Left ventricle myocardium inferior (tissue), 1 donor: ENCODE results near the gene TMPRSS7. TPM values are rescaled to one million over a fixed set of nuclear protein-coding genes. Genes with fewer than 3 reads are reported as not detected.

Experiments used
- DNase-seq: peaks from one replicate; pipeline ENCODE4 v3.0.0-alpha.2; 2020
- H3K27ac ChIP-seq: fragments of 200-600 bp; replicated peaks from 2 replicates; pipeline ENCODE4 v1.8.0; 2021
- H3K27me3 ChIP-seq: fragments of 200-600 bp; 2 replicates; pipeline ENCODE4 v1.8.0; 2021; ENCODE audit warnings: low read depth
- H3K36me3 ChIP-seq: fragments of 200-600 bp; 2 replicates; pipeline ENCODE4 v1.8.0; 2021
- H3K4me1 ChIP-seq: fragments of 200-600 bp; 2 replicates; pipeline ENCODE4 v1.8.0; 2021
- H3K4me3 ChIP-seq: fragments of 200-600 bp; 2 replicates; pipeline ENCODE4 v1.8.0; 2021; ENCODE audit warnings: mild to moderate bottlenecking, moderate library complexity
- H3K9me3 ChIP-seq: fragments of 200-600 bp; replicated peaks from 2 replicates; pipeline ENCODE4 v1.8.0; 2021
- CTCF ChIP-seq: fragments of 200-600 bp; IDR thresholded peaks from 2 replicates; pipeline ENCODE4 v1.8.0; 2021; ENCODE audit warnings: antibody characterized with exemption, mild to moderate bottlenecking, borderline replicate concordance
- intact Hi-C: fragments of 100-400 bp; cut with micrococcal nuclease; formaldehyde crosslinking; loops from one replicate; pipeline ENCODE4 v1.11.0; 2022
- total RNA-seq: library from RNA; stranded (reverse); fragmentation: NEBNext Ultra II Directional; extraction: Animal tissue kit (Norgen Biotek cat#: 25700); gene quantifications from one replicate; pipeline ENCODE4 v1.2.1, GENCODE V29; 2021
- donor health status: DM: no; HTN: yes; CAD: no; lungs with severe emphysema.

TMPRSS7 gene
- total RNA-seq, 1 donor from 2014 or later, result not detected

DNA sequence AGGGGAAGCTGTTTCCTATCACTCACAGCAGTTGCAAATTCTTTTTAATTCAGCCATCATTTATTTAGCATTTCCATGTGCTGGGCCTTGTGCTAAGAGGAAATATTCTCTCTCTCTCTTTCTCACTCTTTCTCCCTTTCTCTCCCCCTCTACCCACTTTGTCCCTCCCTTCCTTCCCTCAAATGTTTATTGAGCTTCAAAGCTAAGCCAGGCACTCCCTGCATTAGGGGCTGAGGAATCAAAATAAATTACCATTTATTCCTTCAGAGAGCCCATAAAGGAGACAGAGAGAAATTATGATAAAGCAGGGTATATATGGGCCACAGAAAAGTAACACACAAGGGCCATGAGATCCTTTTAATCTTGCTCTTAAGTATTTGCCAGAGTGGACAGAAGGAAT is 6.8 kb downstream of the TMPRSS7 start:
- DNase-seq, result no peak
- H3K4me3 ChIP-seq, result no peak overlapping the region
- intact Hi-C loops, result no loop called here
- peaks cover 11% of the 10 kb centered on the region for H3K4me1 ChIP-seq
- H3K36me3 ChIP-seq, result no peaks in the 10 kb centered on the region
- H3K9me3 ChIP-seq, result no peaks in the 10 kb centered on the region
- no peaks in the 10 kb centered on the region for H3K27me3 ChIP-seq
- no peak for TF ChIP-seq CTCF
- H3K27ac ChIP-seq, result no peak overlapping the region

DNA sequence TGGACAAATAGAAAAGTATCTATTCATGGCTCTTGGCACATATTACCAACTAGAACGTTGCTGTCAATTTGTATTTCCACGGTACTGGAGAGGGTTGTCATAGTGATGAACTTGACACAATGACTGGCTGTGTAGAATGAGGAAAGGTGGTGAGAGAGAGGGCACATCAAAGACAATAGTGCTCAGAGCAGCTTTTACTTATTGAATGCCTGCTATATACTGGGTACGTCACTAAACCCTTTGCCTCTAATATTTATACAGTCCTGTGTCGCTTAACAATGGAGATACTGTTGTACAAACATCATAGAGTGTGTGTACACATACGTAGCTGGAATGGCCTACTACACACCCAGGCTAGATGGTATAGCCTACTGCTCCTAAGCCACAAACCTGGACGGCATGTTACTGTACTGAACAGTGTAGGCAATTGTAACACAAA is 8.3 kb downstream of the TMPRSS7 start:
- H3K4me3 ChIP-seq, result no peak overlapping the region
- H3K4me1 ChIP-seq, result peaks cover 11% of the 10 kb centered on the region
- no peak overlapping the region for H3K27ac ChIP-seq
- no peak for DNase-seq
- intact Hi-C loops, result no loop called here
- no peaks in the 10 kb centered on the region for H3K9me3 ChIP-seq
- no peaks in the 10 kb centered on the region for H3K27me3 ChIP-seq
- no peaks in the 10 kb centered on the region for H3K36me3 ChIP-seq
- TF ChIP-seq CTCF, result no peak

- Histone ChIP-seq H3K27me3 (no peaks in the 10 kb centered on the region), H3K4me1 (peaks cover 11% of the 10 kb centered on the region), H3K27ac (no peak overlapping the region), H3K4me3 (peak overlapping the region; percentile 10), H3K36me3 (no peaks in the 10 kb centered on the region), H3K9me3 (no peaks in the 10 kb centered on the region)
- intact Hi-C loops, result no loop called here
- no peak for DNase-seq
- TF ChIP-seq CTCF, result peak; percentile 94
Measured at GRCh38 chr3:112043621-112044201, 9.2 kb downstream of the TMPRSS7 start.

DNA sequence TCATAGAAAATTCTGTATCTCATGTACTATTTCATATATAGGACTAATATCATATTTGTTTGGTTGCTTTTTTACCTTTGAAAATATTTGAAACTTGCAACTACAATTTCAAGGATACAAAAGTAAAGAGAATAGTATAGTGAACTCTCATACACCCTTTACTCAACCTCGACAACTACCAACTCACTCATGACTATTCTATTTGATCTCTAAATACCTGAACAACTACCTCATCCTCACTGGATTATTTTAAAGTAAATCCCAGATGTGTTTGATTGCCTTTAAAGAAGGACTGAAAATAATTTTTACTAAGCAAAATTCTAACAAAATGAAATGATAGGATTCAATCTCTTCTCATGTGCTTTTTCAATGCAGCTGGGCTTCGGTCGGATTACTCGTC is 12.1 kb downstream of the TMPRSS7 start:
- no peak for DNase-seq
- H3K27ac ChIP-seq, result no peak overlapping the region
- H3K9me3 ChIP-seq, result no peaks in the 10 kb centered on the region
- peaks cover 4% of the 10 kb centered on the region for H3K27me3 ChIP-seq
- TF ChIP-seq CTCF, result no peak
- intact Hi-C loops, result no loop called here
- H3K4me1 ChIP-seq, result peaks cover 11% of the 10 kb centered on the region
- no peaks in the 10 kb centered on the region for H3K36me3 ChIP-seq
- H3K4me3 ChIP-seq, result no peak overlapping the region

- no peaks in the 10 kb centered on the region for H3K36me3 ChIP-seq
- intact Hi-C loops, result no loop called here
- H3K27me3 ChIP-seq, result peaks cover 9% of the 10 kb centered on the region
- no peak overlapping the region for H3K27ac ChIP-seq
- no peaks in the 10 kb centered on the region for H3K9me3 ChIP-seq
- TF ChIP-seq CTCF, result no peak
- H3K4me1 ChIP-seq, result peaks cover 11% of the 10 kb centered on the region
- no peak overlapping the region for H3K4me3 ChIP-seq
- no peak for DNase-seq
Measured at GRCh38 chr3:112047264-112047663, 12.7 kb downstream of the TMPRSS7 start.
